ENCODE results near the gene HIP1. TPM values are rescaled to one million over a fixed set of nuclear protein-coding genes. Genes with fewer than 3 reads are reported as not detected.
"Not testable (repeated sequence)": the region's sequence is repeated elsewhere in the genome, so short reads cannot be mapped to it uniquely, and the experiment has no call there.

HIP1 gene
- total and polyA plus RNA-seq, 9 of the 15 experiments (the other 6 are each of a cell fraction or from before 2014, with no cell fraction given) = 2.4 to 13.7 (median 9.5) TPM

DNA sequence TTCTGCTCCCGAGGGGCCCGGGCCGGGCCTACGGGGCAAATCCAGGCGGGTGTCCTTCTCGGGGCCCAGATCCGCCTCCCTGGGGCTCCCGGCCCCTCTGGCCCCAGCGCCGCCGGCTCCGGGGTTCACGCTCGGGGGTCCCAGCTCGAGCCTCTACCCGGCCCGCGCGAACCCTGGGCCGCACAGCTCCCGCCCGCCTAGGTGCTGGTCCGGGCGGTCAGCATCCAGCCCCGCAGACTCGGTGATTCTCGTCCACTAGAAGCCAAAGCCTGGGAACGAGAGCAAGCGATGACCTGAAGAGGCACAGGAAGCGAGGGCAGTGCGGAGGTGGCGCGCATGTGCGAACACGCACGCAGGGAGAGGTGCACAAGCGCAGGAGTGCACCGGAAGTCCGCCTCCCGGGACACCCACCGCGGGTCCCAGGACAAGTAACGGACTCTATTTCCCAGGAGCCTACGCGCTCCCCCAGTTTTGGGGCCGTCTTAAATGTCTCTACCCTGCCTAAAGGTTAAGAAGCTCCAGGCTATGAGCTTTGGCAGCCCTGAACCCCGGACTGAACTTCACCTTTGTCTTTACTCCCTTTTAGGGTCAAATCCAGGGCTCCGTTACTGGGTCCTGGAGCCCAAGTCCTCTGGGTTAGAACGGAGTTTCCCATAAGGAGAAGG, 252.6 kb downstream of the HIP1 start, which contains the start of gene POM121C:
POM121C (minus strand) TSS at position 321 of the 665 bp plus-strand sequence. CDS start 44,803 bp downstream, outside the sequence.
- BruUV-seq (replicated peaks); H4K20me1 ChIP-seq (replicated peaks; ENCODE audit: control insufficient read depth, insufficient read depth, low read length); in situ Hi-C loops (cut with MboI); H3K27me3 ChIP-seq (ENCODE audit: control insufficient read depth in 2 of 2, insufficient read depth in 2 of 2, low read length in 2 of 2); H3K9me1 ChIP-seq (ENCODE audit: control insufficient read depth, insufficient read depth, low read length); POLR2A ChIA-PET; CTCF ChIA-PET (ENCODE audit: low intra/inter-chr PET ratio); intact Hi-C loops (cut with micrococcal nuclease); H3K9me3 ChIP-seq (replicated peaks; ENCODE audit: control insufficient read depth, insufficient read depth, low read depth, low read length); H3K4me1 ChIP-seq (replicated peaks in 1 of 2; ENCODE audit: control insufficient read depth in 2 of 2, insufficient read depth in 2 of 2, low read length in 2 of 2): not testable (repeated sequence)
- peak; percentile 100 for ATAC-seq
- Histone ChIP-seq H2AFZ (ENCODE audit: low read depth, low read length) (peak within 1 kb of the TSS; percentile 65), H3K27ac (ENCODE audit: extremely low read depth, low read depth, low read length) (peak within 1 kb of the TSS; percentile 71), H3K79me2 (ENCODE audit: control insufficient read depth, insufficient read depth, low read length) (peaks cover 36% of the 10 kb centered on the region), H3K36me3 (ENCODE audit: control insufficient read depth, insufficient read depth, low read length) (peaks cover 17% of the 10 kb centered on the region; the same call in 1 of the 3 replicates), H3K4me3 (peak within 1 kb of the TSS; percentile 63), H3K9ac (ENCODE audit: insufficient read depth in 1 of 2, low read depth in 2 of 2, low read length in 2 of 2) (peak within 1 kb of the TSS; percentile 76 to 97), H3K4me2 (ENCODE audit: insufficient read depth, low read length) (peak within 1 kb of the TSS; percentile 81)
- DNase-seq (ENCODE audit: extremely low read depth in 1 of 4, low spot score in 3 of 4) = peak in 3 of 4 experiments; percentile 92 to 98 (median 93)
- peak; percentile 54 for FAIRE-seq
- WGBS (ENCODE audit: insufficient coverage, low coverage, missing lambda C conversion rate) = 2% methylated on average over 47 of the region's 49 CpGs
- TF ChIP-seq LCOR (CRISPR knock-in tag; IDR thresholded peaks at IDR 0.05) (0 out of 2 replicates have a peak, but pooled peaks have one; percentile 42), ZSCAN32 (CRISPR knock-in tag; IDR thresholded peaks at IDR 0.05) (0 out of 2 replicates have a peak, but pooled peaks have one; percentile 36), KLF1 (tag; IDR thresholded peaks at IDR 0.05) (peak; percentile 81; the same call in 1 of the 2 replicates), NR1H2 (CRISPR knock-in tag; IDR thresholded peaks at IDR 0.05) (0 out of 2 replicates have a peak, but pooled peaks have one; percentile 49), ZFPM2 (CRISPR knock-in tag; IDR thresholded peaks at IDR 0.05) (peak; percentile 42; the same call in 1 of the 2 replicates), NR2C1 (IDR thresholded peaks at IDR 0.05) (peak; percentile 86), NR2C1 (tag; IDR thresholded peaks at IDR 0.05) (peak; percentile 90), RBM22 (IDR thresholded peaks at IDR 0.05; ENCODE audit: low read depth, low read length, poor library complexity, severe bottlenecking) (peak; percentile 86), SP1 (CRISPR knock-in tag; IDR thresholded peaks at IDR 0.05) (peak; percentile 49; the same call in 1 of the 2 replicates), CREM (IDR thresholded peaks at IDR 0.05; ENCODE audit: low read depth) (peak; percentile 69), NONO (IDR thresholded peaks at IDR 0.05; ENCODE audit: low read depth in 2 of 2, low read length in 1 of 2) (peak in 1 of 2 experiments; percentile 53; a peak in 2 of 4 replicates), ZNF830 (CRISPR knock-in tag; IDR thresholded peaks at IDR 0.05) (0 out of 2 replicates have a peak, but pooled peaks have one; percentile 22)
- TF ChIP-seq, protein P1, sequence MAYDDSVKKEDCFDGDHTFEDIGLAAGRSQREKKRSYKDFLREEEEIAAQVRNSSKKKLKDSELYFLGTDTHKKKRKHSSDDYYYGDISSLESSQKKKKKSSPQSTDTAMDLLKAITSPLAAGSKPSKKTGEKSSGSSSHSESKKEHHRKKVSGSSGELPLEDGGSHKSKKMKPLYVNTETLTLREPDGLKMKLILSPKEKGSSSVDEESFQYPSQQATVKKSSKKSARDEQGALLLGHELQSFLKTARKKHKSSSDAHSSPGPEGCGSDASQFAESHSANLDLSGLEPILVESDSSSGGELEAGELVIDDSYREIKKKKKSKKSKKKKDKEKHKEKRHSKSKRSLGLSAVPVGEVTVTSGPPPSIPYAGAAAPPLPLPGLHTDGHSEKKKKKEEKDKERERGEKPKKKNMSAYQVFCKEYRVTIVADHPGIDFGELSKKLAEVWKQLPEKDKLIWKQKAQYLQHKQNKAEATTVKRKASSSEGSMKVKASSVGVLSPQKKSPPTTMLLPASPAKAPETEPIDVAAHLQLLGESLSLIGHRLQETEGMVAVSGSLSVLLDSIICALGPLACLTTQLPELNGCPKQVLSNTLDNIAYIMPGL (CRISPR knock-in tag; IDR thresholded peaks at IDR 0.05) = 0 out of 2 replicates have a peak, but pooled peaks have one; percentile 18
- TF ChIP-seq, protein P2, sequence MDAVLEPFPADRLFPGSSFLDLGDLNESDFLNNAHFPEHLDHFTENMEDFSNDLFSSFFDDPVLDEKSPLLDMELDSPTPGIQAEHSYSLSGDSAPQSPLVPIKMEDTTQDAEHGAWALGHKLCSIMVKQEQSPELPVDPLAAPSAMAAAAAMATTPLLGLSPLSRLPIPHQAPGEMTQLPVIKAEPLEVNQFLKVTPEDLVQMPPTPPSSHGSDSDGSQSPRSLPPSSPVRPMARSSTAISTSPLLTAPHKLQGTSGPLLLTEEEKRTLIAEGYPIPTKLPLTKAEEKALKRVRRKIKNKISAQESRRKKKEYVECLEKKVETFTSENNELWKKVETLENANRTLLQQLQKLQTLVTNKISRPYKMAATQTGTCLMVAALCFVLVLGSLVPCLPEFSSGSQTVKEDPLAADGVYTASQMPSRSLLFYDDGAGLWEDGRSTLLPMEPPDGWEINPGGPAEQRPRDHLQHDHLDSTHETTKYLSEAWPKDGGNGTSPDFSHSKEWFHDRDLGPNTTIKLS (IDR thresholded peaks at IDR 0.05; ENCODE audit: borderline replicate concordance, low read depth) = peak; percentile 75; the same call in 1 of the 2 replicates
- TF ChIP-seq, protein P3, sequence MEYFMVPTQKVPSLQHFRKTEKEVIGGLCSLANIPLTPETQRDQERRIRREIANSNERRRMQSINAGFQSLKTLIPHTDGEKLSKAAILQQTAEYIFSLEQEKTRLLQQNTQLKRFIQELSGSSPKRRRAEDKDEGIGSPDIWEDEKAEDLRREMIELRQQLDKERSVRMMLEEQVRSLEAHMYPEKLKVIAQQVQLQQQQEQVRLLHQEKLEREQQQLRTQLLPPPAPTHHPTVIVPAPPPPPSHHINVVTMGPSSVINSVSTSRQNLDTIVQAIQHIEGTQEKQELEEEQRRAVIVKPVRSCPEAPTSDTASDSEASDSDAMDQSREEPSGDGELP (CRISPR knock-in tag; IDR thresholded peaks at IDR 0.05; ENCODE audit: borderline replicate concordance) = peak; percentile 51; the same call in 1 of the 2 replicates
- TF ChIP-seq, protein P4, sequence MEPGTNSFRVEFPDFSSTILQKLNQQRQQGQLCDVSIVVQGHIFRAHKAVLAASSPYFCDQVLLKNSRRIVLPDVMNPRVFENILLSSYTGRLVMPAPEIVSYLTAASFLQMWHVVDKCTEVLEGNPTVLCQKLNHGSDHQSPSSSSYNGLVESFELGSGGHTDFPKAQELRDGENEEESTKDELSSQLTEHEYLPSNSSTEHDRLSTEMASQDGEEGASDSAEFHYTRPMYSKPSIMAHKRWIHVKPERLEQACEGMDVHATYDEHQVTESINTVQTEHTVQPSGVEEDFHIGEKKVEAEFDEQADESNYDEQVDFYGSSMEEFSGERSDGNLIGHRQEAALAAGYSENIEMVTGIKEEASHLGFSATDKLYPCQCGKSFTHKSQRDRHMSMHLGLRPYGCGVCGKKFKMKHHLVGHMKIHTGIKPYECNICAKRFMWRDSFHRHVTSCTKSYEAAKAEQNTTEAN (CRISPR knock-in tag; IDR thresholded peaks at IDR 0.05) = 0 out of 2 replicates have a peak, but pooled peaks have one; percentile 39
